Testis (tissue), 2 donors: ENCODE data around the gene PRKG1.

Source experiments
- CTCF ChIP-seq, 3 experiments: fragments of 450-650 bp in 2 of 3; fragments of 200-600 bp in 1 of 3; sonication (generic) in 1 of 3; IDR thresholded peaks; one replicate each; pipeline ENCODE4 v1.5.1; 2016 to 2019; ENCODE audit warnings: antibody characterized with exemption in 3 of 3, mild to moderate bottlenecking in 2 of 3, moderate library complexity in 1 of 3
- POLR2A ChIP-seq: fragments of 450-650 bp; IDR thresholded peaks from one replicate; pipeline ENCODE4 v1.6.1; 2017; ENCODE audit warnings: antibody characterized with exemption, mild to moderate bottlenecking, moderate library complexity

- no peak for TF ChIP-seq CTCF (IDR thresholded peaks at IDR 0.05)
- no peak for TF ChIP-seq POLR2A
Observed at GRCh38 chr10:51615764-51616298, 541.5 kb downstream of the PRKG1 start.
